AG04450 (cell line): ENCODE data around the gene OSBPL6. TPM values are rescaled to one million over a fixed set of nuclear protein-coding genes. Genes with fewer than 3 reads are reported as not detected.

ENCODE experiments used
- CTCF ChIA-PET: fragments of 300-600, 350-600 bp; formaldehyde crosslinking; extraction: SDS; loops from one replicate; lab custom pipeline; 2022; ENCODE audit warnings: antibody characterized with exemption, inconsistent platforms; lab: Charles Lee
- POLR2A ChIA-PET: fragments of 350-600 bp; formaldehyde crosslinking; extraction: SDS; loops from one replicate; lab custom pipeline; 2021; ENCODE audit warnings: antibody characterized with exemption, inconsistent platforms; lab: Yijun Ruan, JAX
- DNase-seq: peaks from one replicate; pipeline ENCODE4 v3.0.0-alpha.2; 2011; ENCODE audit warnings: low read depth, low spot score
- H3K27ac ChIP-seq: one replicate; pipeline ENCODE4 v1.5.1; 2012; ENCODE audit warnings: low read depth, low read length, control low read depth
- H3K27me3 ChIP-seq: one replicate; pipeline ENCODE4 v1.6.0; 2012; ENCODE audit warnings: low read length; ENCODE audit not compliant: control insufficient read depth, insufficient read depth
- H3K4me3 ChIP-seq: 2 replicates; pipeline ENCODE4 v1.5.1; 2011; ENCODE audit warnings: mild to moderate bottlenecking, low read depth, low read length, control low read depth
- H3K9me3 ChIP-seq: 2 replicates; pipeline ENCODE4 v1.5.1; 2012; ENCODE audit warnings: low read length; ENCODE audit not compliant: control insufficient read depth, insufficient read depth
- polyA plus RNA-seq: library from polyadenylated mRNA; depleted of rRNA; stranded (reverse); fragments of >200 nt; gene quantifications from 2 replicates; pipeline ENCODE4 v1.2.3, GENCODE V29; 2011
- TF ChIP-seq, protein P1 (sequence below): IDR thresholded peaks from 2 replicates; pipeline ENCODE4 v1.5.1; 2011; ENCODE audit warnings: low read depth, low read length, control low read depth, inconsistent platforms

OSBPL6 gene
- polyA plus RNA-seq, 1 experiment = 5.0 TPM

DNA sequence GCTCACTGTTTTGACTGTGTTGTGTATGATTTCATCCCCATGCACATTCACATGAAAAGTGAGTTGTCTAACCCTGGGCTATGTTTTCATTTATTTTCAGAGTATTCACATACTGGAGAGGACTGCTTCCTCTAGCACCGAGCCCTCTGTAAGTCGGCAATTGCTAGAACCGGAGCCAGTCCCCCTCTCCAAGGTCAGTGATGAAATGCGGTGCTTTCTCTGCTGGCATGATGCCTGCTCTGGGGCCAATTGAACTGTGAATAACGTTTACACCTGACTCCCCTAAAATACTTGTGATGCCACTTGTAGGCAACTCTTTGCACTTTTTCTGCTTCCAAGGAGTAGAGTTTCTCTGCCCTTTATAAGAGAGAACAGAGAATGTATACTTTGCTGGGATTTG is 129.8 kb downstream of the OSBPL6 start:
- H3K27me3 ChIP-seq = no peaks in the 10 kb centered on the region

DNA sequence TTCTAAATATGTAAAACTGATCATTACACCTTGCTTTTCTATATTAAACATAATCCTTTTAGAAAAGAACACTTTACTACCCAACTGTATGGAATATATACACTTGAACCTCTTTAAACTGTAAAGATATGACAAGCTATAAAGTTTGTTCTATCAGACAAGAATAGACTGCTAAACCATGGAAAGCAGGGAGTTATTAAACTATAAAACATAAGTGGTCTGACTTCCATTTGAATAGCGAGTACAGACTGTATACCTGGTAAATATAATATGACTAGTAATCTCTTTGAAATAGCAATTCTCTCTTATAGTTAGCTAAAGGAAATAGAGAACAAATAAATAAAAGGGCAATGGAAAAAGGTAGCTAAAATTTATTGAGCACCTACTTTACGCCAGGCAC is 131.0 kb downstream of the OSBPL6 start:
- Histone ChIP-seq H3K27me3 (no peaks in the 10 kb centered on the region), H3K4me3 (no peak overlapping the region), H3K27ac (no peak overlapping the region), H3K9me3 (no peaks in the 10 kb centered on the region)
- TF ChIP-seq, protein P1, sequence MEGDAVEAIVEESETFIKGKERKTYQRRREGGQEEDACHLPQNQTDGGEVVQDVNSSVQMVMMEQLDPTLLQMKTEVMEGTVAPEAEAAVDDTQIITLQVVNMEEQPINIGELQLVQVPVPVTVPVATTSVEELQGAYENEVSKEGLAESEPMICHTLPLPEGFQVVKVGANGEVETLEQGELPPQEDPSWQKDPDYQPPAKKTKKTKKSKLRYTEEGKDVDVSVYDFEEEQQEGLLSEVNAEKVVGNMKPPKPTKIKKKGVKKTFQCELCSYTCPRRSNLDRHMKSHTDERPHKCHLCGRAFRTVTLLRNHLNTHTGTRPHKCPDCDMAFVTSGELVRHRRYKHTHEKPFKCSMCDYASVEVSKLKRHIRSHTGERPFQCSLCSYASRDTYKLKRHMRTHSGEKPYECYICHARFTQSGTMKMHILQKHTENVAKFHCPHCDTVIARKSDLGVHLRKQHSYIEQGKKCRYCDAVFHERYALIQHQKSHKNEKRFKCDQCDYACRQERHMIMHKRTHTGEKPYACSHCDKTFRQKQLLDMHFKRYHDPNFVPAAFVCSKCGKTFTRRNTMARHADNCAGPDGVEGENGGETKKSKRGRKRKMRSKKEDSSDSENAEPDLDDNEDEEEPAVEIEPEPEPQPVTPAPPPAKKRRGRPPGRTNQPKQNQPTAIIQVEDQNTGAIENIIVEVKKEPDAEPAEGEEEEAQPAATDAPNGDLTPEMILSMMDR = no peak
- no peak for DNase-seq
- ChIA-PET POLR2A (no interaction called here), CTCF (interaction anchor here (0.7 to 1.5 kb wide), 6 partner anchors 16 to 213 kb away, joined by 3 to 4 read pairs (median 3); partner anchors contain the start of gene RBM45)

More for the DNA sequence above, 129.8 kb downstream of the OSBPL6 start:
- no peak for DNase-seq
- Histone ChIP-seq H3K27ac (no peak overlapping the region), H3K9me3 (no peaks in the 10 kb centered on the region), H3K4me3 (no peak overlapping the region)
- ChIA-PET POLR2A (no interaction called here), CTCF (interaction anchor here (0.6 to 1.1 kb wide), 5 partner anchors 15 to 90 kb away, joined by 3 to 4 read pairs (median 3); no protein-coding TSS in a partner anchor)
- TF ChIP-seq, protein P1 = no peak

DNA sequence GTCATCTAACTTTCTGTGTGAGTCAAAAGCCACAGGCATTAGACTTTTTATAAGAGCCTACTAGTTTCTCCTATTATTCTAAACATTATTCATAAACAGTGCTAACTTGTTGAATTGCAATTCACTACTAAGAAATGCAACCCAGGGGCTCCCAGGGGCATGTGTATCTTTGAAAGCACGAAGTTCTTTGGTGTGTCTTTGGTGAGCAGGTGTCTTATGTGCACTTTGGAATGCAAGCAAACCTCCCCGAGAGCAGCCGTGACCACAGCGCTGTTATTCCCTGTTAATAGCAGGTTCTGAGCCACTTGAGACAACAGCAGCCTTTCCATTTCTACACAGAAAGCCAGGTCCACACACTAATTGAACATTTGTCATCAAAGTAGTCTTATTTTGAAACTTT is 133.2 kb downstream of the OSBPL6 start:
- ChIA-PET POLR2A (interaction anchor here (0.7 kb wide), 1 partner anchor 114 kb away, joined by 4 read pairs; no protein-coding TSS in a partner anchor), CTCF (interaction anchor here (1.6 kb wide), 1 partner anchor 87 kb away, joined by 6 read pairs; no protein-coding TSS in a partner anchor)
- peak; percentile 11 for DNase-seq
- Histone ChIP-seq H3K4me3 (no peak overlapping the region), H3K9me3 (no peaks in the 10 kb centered on the region), H3K27me3 (no peaks in the 10 kb centered on the region), H3K27ac (peak overlapping the region; percentile 22)
- TF ChIP-seq, protein P1 = no peak

DNA sequence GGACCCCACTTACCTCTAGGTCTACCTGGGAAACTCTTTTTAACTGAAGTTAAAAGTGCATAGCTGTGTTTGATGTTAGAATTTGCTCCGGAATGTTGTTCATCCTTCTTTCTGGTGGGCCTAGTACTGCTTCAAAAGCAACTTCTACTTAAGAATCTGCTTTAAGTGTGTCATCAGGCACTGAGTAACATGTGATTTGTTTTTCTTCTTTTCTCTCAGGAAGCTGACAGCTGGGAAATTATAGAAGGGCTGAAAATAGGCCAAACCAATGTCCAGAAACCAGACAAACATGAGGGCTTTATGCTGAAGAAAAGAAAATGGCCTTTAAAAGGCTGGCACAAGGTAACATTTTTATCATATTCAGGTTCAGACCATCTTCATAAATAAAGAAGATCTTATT is 133.7 kb downstream of the OSBPL6 start:
- ChIA-PET CTCF (interaction anchor here (1.6 kb wide), 1 partner anchor 86 kb away, joined by 6 read pairs; no protein-coding TSS in a partner anchor), POLR2A (interaction anchor here (0.7 kb wide), 1 partner anchor 113 kb away, joined by 4 read pairs; no protein-coding TSS in a partner anchor)
- no peak overlapping the region for H3K4me3 ChIP-seq
- peak overlapping the region; percentile 22 for H3K27ac ChIP-seq
- no peaks in the 10 kb centered on the region for H3K27me3 ChIP-seq
- peak; percentile 37 for DNase-seq
- TF ChIP-seq, protein P1 = no peak
- no peaks in the 10 kb centered on the region for H3K9me3 ChIP-seq

DNA sequence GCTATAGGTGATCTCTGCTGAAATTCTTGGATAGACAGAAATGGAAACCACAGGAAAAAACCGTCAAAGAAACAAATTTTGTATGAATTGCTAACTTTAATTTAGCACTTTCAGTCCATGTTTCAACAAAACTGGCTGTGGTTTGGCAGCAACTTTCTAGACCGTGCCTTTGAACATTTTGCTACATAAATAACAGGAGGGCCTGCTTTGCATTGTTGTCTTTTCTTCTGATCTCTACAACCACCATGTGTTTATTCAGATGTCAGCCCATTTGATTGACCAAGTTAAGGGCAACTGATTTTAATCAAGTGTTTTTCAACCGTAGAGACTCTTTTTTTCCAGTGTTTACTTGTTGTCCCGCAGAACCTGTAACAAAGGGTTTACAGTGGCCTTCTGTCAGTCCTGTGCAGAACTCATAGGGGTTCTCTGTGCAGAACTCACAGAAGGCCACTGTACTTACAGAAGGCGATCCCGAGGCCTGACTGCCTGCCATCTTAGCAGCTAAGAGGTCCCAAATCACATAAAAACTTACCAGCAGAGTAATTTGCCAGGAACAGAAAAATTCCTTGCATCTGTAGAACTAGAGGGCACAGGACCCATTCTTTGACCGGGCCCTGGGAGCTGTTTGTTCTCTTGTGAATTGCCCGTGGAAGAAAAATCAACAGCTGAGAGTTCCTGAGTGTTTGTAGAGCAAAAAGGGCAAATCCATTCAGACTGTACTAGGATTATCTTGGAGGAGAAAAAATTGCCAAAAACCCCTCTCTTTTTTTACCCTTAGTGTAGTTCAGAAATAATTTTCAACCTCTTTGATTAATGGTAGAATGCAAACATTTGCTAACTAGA is 136.1 kb downstream of the OSBPL6 start:
- ChIA-PET CTCF (interaction anchor here (1.0 to 1.5 kb wide), 2 partner anchors 89 to 218 kb away, joined by 3 read pairs; partner anchors contain the start of gene RBM45), POLR2A (no interaction called here)
- Histone ChIP-seq H3K4me3 (no peak overlapping the region), H3K9me3 (no peaks in the 10 kb centered on the region), H3K27me3 (no peaks in the 10 kb centered on the region), H3K27ac (no peak overlapping the region)
- TF ChIP-seq, protein P1 = no peak
- no peak for DNase-seq
